CD4-positive, alpha-beta T cell treated with Interleukin-2 at 100 ng/mL for 4 hours (primary cell): Measurements from ENCODE around the gene FA2H.
"Not testable (repeated sequence)": the region's sequence is repeated elsewhere in the genome, so short reads cannot be mapped to it uniquely, and the experiment has no call there.

Experiments used
- DNase-seq: peaks from one replicate; pipeline ENCODE4 v3.0.0-alpha.2; 2020; ENCODE audit warnings: low spot score

The FA2H gene

DNA sequence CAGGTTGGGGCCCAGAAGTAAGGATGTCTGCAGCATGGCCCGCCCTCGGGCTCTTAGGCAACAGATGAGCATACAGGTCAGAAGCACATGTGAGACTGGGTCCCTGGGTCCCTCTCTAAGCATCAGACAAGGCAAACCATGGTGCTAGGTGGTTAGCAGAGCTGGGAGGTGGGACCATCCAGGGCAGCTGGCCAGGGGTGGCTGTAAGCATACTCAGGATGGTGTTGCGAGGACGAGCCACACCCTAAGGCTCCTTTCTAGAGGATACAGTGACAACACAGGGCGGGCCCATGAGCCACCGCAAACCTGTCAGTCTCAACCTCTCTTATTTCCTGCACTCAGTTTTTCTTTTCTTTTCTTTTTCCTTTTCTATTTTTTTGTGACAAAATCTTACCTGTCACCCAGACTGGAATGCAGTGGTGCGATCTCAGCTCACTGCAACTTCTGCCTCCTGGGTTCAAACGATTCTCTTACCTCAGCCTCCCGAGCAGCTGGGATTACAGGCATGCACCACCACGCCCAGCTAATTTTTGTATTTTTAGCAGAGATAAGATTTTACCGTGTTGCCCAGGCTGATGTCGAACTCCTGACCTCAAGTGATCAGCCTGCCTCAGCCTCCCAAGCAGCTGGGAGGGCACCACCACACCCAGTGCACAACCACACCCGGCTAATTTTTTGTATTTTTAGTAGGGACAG, 3.6 kb downstream of the FA2H start:
- DNase-seq, result no peak

DNA sequence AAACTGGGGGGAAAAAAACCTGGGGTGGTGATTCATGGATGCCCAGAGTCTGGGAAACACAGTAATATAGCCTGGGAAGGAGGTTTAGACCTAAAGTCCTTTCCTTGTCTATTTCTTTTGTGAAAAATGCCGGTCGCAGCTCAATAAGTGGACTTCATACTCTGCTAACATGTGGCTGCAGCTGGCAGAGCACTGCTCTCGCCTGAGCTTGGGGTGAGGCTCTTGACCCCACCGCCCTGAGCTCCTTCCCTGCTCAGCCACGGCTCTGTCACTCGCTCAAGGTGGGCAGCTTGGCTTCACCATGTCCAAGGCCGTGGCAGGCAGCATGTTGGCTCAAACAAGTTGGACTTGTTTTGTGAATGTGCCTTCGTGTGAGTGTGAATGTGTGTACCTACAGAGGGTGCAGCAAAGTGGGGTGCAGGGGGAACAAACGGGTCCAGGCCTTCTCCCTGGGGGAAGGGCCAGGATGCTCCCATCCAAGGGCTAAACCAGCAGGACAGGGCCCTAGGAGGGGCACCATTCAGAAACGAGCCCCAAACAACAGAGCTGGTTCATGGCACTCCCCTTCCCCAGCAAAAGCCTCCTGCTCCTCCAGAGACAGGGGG, 4.9 kb downstream of the FA2H start:
- no peak for DNase-seq

DNA sequence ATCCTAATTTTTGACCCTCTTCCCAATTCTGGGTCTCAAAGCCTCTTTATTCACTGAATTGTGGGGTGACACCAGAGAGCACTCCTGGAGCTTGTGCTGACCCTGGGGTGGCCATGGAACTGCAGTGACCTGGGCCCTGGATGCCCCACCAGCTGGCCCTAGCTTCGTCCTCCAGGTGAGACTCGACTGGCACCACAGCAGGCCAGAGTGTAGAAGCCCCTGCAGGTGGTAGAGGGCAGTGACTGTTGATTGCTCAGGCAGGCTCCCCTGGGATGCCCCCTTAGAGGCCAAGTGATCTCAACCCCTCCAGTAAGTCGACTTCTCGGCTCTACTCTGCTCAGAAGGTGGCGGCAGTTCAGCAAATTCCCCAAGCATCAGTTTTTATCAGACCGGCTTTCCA, 6.4 kb downstream of the FA2H start:
- no peak for DNase-seq

DNA sequence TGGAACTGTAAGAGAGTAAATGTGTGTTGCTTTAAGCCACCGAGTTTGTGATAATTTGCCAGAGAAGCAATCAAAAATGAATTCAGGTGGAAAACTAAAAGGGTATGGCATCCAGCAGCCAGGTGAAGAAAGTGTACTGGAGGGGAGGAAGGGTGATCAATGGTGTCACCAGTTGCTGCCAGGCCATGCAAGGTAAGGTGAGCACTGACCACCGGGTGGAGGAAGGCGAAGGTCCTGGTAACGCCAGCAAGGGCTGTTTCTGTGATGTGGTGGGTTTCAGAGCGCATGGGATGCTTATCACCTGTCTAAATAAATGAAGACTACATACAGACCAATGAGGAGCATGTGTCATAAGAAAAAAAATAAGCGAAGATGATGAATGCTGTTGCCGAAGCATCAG, 6.9 kb downstream of the FA2H start:
- no peak for DNase-seq

DNA sequence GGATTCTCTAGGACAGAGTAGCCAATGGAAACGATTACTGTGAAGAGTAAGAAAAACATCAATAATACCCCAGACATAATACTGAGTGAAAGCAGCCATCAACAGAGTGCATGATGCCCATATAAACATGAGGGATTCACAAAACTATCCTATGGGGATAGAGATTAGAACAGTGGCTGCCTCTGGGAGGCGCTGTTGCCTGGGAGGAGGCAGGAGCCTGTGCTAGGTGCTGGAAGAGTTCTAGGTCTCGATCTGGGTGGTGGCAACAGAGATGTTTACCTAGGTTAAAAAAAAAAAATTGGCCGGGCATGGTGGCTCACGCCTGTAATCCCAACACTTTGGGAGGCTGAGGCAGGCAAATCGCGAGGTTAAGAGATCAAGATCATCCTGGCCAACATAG, 7.9 kb downstream of the FA2H start:
- no peak for DNase-seq

- not testable (repeated sequence) for DNase-seq
These were observed 10.4 kb downstream of the FA2H start for GRCh38 chr16:74764184-74764583.

DNA sequence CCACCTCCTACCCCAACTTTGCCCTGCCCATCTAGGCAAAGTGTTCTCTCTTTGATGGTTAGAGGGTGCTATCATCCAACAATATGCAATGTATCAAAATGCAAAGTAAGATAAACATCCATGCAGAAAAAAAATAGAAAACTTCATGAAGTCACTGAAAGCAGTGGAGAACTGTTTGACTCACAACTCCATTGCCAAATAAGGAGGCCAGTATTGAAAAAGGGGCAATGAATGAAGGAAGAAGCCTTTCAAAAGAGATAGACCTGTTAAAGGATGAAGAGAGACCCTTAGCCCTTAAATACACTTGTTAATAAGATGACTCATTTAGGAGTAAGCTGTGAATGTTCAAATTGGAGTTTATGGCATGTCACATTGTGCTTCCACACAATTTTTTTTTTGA, 13.0 kb downstream of the FA2H start:
- DNase-seq, result no peak

GRCh38 chr16:74760007-74760767, 14.4 kb downstream of the FA2H start:
- DNase-seq, result no peak

DNA sequence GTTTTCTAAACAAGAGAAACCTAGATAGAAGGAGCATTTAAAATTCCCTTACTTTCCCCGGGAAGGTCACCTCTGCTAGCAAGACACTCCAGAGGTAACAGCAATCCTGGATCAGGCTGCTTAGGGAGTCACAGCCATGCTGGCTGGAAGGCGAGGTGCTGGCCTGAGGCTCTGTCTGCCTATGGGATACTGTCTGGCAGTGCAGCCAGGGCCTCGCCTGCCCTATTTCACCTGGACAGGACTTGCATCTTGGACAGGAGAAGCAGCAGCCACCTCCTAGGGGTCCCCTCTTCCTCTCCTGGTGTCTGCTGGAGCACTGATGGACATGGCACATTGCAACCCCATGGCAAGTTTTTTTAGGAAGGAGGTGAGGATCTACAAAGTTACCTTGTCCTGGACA, 15.1 kb downstream of the FA2H start:
- DNase-seq, result no peak

- no peak for DNase-seq
These were observed 15.8 kb downstream of the FA2H start for GRCh38 chr16:74758801-74759200.

DNA sequence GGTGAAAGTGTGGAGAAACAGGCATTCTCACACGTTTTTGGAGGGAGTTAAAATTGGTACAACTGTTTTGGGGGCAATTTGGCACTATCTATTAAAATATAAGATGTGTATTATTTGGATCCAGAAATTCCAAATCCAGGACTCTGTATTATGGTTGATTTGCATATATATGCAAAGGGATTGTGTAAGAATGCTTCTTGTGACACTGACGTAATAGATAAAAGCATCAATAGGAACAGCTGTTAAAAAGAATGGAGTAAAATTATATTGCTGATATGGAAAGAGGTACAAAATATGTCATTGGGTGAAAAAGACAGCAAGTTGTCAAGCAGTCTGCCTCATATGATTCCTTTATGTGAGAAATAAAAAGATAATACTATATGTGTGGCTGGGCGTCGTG, 17.3 kb downstream of the FA2H start:
- no peak for DNase-seq

DNA sequence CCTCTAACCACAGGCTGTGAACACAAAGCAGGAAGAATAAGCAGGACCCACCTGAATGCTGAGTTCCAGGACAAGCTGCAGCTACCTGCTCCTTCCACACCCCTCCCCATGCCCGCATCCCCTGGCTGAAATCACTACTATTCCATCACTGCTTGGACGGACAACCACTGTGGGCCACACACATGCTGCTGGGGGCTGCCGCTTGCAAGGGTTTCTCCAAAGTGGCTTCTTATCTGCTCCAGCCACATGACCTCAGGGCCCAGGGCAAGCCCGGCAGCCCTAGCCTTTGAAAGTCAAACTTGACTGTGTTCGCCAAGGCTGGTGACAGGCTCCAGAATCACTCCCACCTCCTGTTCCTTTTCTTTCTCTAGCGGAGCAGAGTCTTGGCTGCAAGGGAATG, 18.4 kb downstream of the FA2H start:
- DNase-seq, result no peak

GRCh38 chr16:74753180-74753579, 21.4 kb downstream of the FA2H start:
- no peak for DNase-seq

GRCh38 chr16:74752756-74753155, 21.9 kb downstream of the FA2H start:
- no peak for DNase-seq

- no peak for DNase-seq
These were observed 22.4 kb downstream of the FA2H start for GRCh38 chr16:74752258-74752657.

DNA sequence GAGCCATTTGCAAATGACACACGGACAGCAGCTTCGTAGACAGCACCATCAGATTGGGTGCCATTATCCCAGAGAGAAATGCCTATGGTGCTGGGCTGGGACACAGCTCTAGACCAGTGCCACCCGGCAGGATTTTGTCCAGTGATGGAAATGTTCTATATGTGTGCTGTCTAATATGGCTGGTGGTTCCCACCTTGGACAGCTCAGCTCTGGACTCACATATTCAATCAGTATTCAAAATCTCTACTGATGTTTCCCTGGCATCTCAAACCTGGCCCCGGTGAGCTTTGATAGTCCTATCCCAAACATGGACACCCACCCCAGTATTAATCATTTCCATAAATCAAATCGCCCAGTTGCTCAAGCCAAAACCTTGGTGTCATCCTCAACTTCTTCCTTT, 23.0 kb downstream of the FA2H start:
- DNase-seq, result no peak

DNA sequence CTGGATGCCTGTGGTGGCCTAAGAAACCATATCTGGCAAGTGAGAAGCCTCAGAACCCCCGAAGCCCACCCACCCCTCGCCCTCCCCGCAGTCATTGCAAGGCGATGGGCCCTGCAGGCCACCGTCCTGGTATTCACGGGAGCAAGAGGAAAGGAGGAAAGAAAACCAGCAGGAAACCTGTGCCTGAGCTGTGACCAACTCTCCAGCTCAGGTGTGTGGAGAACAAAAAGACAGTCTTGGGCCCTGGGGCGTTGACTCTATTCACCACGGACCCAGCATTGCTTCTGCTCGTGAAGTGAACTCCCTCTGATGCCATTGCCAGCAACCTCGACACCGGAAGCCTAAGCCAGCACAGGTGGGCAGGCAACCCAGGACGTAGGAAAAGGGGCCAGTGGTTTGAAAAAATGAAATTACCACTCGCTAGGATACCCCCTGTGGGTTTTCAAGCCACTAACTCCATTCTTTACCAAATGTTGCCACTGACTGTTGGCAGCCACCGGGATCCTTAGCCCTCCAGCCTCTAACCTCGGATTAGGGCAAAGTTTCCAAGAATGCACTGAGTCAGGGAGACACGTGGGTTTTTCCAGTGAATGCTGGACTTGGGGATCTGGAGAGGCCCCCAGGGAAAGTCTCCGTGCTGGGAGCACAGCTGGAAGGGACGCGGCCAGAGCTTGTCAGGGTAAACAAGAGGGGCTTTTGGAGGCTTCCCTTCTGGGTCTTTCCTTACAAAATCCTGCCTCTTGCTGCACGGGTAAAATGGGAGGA, 25.1 kb downstream of the FA2H start:
- no peak for DNase-seq

DNA sequence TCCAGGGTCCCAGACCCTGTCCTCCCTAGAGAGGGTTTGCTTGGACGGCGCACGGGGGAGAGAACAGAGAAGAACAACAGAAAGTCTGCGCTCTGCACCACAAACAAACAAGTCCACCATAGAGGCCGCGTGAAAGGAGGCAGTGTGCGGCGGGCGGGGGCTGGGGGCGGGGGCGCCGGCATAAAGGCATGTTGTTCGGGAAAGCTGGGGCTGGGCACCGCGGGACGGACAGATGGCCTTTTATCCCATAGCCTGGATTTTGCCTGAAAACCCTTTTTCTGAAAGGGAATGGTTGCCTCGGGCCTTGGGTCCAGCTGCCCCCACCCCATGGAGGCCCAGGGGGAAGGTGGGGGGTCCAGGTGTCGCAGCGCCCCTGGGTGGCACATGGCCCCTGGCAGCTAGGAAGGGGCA, 26.0 kb downstream of the FA2H start:
- DNase-seq, result no peak

- DNase-seq, result no peak
These were observed 26.7 kb downstream of the FA2H start for GRCh38 chr16:74747716-74748615.

- DNase-seq, result no peak
These were observed 28.7 kb downstream of the FA2H start for GRCh38 chr16:74745926-74746325.

DNA sequence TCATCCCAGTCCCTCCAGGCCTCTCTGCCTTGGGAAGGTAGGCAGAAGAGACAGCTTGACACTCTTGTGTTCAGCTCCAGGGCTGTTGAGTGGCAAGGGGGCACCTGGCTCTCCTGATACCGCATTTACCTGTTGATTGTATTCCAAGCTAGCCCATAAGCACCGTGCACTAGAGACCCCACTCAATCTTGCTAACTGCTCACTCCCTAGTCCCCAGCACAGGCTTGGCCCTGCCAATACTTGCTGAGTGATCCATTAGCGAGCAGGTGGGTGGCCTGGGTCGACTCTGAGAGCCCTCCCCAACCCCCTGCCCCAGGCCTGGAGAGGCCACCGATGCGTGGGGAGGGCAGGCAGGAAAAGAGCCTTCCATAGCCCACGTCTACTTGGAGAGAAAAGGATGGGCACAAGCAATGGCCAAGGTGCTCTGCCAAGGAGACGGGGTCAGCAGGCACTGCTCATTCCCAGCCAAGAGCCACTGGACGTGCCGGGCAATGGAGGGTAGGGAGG, 29.5 kb downstream of the FA2H start:
- no peak for DNase-seq
